ENCODE results near the gene RPH3AL.

RPH3AL gene

DNA sequence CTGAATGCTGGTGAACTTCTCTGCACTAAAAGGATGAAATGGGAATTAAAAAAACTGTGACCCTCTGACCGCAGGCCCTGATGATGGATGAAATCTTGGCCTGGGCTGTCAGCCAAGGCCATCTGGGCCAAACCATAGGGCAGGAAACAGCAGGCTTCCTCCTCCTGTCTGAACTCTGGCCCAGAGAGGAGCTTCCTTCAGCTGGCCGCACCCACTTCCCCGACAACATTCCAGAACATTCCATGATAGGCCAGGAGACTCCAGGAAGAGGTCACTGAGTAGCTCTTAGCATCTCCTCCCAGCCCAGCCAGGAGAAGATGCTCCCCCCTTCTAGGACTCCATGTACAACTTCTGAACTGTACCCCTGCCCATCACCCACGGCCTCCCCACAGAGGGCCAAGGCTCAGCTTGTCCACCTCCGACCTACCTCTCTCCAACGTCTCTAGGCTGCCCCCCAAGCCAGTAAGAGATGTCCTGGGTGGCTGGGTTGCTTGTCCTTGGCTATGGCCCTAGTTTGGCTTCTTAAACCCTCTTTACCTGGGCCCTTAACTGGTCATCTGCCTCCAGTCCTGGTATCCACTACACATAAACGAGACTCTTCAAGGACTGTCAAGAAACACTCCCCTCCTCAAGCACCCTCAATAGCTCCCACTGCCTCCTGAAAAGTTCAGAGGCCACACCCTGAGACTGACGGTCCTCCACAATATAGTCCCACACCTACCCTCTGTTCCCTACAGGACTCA is 1.7 kb downstream of the RPH3AL start:
- DNase-seq: peak; percentile 16

DNA sequence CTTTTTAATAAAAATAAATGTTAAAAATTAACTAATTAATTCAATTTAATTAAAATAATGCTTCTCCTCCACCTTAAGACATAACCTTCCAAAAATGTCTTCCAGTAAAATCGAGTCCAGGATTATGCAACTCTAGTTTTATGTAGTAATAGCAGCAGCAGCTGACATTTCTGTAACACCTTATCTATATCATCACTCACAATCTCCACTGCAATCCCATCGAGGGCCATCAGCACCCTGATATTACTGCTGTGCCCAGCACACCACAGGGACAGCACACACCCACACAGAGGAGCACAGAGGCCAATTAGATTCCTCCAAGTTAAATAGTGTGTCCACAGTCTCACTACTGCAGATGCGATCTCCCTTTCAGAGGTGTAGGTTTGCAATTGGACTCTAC is 2.9 kb downstream of the RPH3AL start:
- no peak for DNase-seq

DNA sequence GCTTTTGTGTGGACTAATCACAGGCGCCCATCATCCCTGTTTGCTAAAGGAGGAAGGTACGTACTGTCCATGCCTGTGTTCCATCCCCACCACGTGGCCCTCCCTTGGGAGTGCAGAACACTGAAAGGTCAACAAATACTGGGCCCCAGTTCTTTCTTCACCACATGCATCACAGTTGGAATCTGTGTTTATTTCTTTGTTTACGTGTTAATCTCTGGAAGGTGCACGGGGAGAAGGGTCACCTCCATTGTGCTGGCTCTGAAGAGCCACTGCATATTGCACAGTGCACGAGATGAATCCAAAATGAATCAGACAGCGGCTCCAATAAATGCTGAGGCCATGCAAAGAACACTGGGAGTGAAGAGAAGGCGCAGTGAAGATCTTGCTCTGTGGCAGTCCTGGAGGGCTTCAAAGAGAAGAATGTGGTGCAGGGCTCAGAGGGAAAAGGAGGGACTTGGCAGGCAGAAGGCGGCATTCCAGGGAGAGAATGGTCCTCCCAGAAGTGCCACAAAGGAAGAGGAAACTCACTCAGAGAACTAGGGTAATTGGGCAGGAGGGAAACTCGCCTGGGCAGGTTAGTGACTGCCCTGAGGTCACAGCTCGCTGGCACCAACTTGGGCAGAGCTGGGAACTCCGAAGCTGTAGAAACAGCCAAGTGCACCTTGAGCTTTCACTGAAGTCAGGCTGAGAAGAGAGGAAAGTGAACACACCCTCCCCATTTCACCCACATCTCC is 3.7 kb downstream of the RPH3AL start:
- no peak for DNase-seq

DNA sequence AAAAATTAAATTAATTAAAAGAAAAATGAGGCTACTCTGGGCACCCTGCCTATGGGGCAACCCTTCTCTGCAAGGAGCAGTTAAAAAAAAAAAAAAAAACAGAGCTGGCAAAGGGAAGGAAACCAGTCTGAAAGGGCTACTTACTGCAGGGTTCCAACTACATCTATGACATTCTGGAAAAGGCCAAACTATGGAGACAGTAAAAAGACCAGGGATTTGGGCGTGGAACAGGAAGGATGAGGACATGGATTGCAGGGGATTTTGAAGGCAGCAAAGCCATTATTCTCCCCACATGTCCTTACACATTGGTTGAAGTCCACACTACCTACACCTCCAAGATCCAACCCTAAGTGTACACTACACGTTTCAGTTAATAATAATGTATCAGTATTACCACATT is 4.6 kb downstream of the RPH3AL start:
- DNase-seq: no peak

DNA sequence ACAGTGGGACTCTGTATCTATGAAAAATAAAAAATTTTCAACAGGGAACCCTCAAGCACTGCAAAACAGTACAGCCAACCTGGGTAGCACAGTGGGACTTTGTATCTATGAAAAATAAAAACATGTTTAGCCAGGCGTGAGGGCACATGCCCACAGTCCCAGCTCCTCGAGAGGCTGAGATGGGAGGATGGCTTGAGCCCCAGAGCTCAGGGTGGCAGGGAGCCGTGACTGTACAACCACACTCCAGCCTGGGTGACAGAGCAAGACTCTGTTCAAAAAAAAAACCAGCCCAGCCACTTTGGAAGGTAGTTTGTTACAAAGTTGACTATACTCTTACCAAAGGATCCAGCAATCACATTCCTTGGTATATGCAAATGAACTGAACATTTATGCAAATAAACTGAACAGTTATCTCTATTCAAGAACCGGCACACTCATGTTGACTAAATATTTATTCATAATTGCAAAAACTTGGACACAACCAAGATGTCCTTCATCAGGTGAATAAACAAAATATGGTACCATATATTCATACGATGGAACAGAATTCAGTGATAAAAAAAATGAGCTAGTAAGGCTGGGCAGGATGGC is 5.2 kb downstream of the RPH3AL start:
- DNase-seq: no peak

DNA sequence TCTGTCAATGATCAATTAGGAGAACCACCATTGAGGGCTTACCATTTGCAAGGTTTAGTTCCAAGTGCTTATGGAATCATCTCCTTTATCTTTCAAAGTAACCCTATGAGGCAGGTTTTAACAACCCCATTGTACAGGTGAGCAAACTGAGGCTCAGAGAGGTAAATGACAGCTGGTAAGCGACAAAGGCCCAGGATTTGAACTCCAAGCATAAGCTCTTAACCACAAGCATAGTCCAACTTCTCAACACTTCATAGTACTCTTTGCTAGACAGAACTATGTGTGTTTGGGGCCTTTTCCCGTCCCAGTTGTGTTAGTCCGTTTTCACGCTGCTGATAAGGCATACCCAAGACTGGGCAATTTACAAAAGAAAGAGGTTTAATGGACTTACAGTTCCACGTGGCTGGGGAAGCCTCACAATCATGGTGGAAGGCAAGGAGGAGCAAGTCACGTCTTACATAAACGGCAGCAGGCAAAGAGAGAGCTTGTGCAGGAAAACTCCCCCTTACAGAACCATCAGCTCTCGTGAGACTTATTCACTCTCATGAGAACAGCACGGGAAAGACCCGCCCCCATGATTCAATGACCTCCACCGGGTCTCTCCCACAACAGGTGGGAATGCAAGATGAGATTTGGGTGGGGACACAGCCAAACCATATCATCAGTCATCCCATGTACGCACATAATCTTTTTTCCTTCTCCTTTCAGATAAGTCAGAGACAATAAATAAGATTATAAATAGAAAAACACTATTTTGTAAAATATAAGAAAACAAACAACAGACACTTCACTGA is 6.4 kb downstream of the RPH3AL start:
- no peak for DNase-seq

DNA sequence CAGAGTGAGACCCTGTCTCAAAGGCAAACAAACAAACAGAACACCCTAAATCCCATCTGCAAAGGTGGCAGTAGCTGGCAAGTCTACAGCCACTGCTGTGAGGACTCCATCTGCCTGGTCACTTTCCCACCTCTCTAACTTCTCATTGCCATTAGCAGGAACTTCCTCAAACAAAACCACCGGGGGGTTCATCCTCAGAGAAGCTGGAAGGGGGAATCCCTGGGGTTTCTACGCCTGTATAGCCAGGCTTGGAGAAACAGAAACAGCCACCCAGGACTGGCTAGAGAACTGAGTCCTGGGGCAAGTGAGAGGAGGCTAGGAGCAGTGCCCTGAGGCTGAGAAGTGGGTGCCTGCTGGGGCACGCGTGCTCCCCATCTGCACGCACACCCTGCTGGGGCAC is 7.3 kb downstream of the RPH3AL start:
- DNase-seq: no peak

DNA sequence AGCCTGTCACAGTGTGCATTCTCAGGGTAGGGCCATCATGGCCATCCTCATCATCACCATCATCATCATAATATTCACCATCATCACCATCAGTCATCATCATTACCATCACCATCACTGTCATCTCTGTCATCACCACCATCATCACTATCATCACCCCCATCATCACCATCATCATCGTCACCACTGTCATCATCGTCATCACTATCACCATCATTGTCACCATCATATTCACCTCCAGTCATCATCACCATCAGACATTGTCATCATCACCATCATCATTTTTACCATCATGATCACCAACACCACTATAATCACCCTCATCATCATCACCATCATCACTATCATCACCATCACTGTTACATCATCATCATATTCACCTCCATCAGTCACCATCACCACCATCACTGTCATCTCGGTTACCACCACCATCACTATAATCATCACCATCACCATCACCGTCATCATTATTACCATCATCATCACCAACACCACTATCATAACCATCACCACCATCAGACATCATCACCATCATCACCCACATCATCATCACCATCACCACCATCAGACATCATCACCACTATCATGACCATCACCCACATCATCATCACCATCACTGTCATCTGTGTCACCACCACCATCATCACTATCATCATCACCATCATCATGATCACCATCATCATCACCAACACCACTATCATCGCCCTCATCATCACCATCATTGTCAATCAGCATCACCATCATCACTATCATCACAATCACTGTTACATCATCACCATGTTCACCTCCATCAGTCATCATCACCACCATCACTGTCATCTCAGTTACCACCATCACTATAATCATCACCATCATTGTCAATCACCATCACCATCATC is 8.5 kb downstream of the RPH3AL start:
- DNase-seq: no peak

DNA sequence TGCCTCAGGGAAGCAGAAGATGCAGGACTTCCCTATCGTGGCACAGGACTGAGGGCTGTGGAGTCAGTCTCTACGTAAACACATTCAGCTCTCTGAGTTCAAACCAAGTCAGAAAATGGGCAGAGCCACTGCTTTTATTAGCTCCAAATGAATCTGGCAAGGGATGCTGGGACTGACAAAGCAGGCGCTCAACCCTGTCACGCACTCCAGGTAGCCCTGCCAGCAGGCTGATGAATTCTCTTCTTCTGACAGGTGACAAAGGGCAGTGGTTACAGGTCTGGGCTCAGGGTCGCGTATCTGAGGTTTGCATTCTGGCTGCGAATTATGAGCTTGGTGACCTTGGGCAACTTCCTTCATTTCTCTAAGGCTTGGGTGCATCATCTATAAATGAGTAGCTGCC is 9.4 kb downstream of the RPH3AL start:
- no peak for DNase-seq

DNA sequence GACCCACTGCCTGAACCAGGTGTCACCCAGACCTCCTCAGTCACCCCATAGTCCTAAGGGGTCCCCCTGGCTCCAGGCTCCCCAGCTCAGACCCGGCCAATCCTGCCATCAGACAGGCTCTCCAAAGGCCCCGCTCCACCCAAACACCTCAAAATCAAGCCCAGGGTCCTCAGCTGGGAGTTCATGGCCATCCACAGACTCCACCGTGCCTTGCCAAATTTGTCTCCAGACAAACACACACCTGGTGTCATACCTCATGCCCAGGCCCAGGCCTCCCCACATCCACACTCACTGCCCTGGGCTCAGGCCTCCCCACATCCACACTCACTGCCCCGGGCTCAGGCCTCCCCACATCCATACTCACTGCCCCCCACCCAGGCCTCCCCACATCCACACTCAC is 12.5 kb downstream of the RPH3AL start:
- DNase-seq: no peak

DNA sequence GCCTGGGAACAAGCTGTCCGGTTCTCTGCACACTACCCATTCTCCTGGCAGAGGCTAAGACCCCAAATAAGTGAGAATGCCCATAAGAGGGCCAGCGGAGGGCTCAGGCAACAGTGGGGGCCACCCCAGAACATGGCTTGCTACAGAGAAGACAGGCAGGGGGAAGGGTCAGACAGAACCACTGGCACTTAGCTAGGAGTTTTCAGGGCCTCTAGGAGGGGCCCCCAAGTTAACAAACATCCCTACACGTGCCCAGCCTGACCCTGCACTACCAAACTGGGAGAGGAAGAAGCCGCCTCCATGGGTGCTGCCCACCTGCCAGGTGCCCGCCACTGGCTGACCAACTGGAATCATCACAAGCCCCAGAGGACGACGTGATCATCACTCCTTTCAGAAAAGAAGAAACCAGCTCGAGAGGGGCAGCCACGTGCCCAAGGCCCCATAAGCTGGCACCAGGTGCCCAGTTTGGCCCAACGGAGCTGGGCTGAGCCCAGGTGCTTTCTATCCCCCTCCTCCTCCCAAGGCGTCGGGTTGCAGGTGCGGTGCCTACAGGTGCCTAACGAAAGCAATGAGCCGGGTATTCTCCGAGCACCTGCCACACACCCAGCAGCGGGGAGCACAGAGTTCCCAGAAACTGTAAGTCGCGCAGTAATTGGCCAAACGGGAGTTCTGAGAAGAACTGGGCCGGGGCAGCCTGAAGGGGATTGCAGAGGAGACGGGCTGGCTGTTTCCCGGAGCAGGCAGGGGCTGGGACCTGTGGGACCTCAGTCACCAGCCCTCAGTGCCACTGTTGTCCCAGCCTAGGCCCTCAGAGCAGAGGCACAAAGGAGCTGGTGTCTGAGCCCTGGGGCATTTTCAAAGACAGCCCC is 13.2 kb downstream of the RPH3AL start:
- DNase-seq: no peak

DNA sequence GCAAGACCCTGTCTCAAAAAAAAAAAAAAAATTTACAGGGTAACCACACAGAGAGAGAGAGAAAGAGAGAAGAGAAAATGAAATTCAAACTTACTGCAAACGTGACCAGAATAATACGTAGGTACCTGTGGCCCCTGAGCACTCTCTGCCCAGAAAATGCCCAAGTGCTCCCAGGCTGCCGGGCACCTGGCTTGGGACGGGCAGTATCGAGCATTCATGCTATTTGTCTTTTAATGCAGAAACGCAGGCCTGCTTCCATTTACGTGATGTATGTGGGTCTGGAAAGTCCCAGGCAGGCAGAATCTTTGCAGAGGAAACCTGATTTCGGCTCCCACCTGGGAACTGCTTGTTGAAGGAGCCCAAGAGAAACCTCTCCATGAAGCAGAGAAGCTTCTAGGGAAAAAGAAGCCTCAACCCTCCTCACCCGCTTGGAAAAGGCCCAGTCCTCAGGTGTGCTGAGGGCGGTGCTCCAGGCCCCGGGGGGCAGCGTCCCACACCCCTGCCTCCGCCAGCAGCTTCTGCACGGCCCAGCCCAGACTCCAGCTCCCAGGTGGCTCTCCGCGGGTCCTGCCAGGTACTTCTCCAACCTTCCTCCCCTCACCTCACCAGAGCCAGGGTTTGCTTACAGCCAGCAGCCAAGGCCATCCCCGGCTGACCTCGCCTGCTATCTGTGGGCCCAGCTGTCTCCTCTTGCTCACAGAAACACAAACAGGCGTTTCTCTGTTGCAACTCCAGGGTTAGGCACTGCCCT is 14.0 kb downstream of the RPH3AL start:
- no peak for DNase-seq

DNA sequence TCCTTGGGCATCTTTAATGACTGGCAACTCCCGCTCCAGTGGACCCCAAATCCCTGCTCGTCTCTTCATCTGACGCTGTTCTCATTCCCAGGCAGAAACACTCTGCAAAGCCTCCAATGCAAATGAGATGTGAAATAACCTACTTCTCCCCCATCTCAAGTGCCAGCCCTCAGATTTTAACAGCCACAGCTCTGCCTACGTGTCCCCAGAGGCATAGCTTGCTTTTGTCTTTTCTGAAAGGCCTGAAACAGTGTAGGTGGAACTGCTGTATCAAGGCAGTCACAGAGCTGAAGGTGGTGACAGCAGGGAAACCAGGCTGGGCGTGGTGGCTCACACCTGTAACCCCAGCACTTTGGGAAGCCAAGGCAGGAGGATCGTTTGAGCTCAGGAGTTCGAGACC is 14.7 kb downstream of the RPH3AL start:
- no peak for DNase-seq

DNA sequence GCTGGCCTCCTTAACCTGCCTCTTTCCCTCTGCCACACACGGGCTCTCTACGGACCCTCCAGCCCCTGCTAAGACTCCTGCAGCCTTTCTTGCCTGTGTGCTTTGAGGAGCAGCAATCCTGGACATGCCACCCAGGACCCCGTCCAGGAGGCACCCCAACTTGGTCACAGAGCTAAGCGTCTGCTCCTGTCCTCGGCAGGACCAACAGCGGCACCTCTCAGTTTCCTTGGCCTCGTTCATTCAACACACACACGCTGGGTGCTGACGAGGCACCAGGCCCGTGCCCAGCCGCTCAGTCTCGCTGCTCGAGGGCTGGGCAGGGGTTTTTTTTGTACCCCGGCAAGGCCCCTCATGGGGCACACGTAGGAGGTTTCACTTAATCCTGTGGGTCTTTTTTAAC is 15.2 kb downstream of the RPH3AL start:
- no peak for DNase-seq

DNA sequence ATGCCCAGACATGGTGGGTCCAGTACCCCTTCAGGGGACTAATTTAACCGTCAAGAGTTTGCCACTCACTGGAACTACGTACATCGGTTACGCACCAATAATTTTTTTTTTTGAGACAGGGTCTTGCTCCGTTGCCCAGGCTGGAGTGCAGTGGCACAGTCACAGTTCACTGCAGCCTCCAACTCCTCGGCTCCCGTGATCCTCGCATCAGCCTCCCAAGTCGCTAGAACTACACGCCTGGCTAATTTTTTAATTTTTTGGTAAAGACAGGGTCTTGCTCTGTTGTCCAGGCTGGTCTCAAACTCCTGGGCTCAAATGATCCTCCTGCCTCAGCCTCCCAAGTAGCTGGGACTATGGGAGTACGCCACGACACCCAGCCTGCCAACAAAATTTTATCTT is 15.6 kb downstream of the RPH3AL start:
- DNase-seq: no peak

DNA sequence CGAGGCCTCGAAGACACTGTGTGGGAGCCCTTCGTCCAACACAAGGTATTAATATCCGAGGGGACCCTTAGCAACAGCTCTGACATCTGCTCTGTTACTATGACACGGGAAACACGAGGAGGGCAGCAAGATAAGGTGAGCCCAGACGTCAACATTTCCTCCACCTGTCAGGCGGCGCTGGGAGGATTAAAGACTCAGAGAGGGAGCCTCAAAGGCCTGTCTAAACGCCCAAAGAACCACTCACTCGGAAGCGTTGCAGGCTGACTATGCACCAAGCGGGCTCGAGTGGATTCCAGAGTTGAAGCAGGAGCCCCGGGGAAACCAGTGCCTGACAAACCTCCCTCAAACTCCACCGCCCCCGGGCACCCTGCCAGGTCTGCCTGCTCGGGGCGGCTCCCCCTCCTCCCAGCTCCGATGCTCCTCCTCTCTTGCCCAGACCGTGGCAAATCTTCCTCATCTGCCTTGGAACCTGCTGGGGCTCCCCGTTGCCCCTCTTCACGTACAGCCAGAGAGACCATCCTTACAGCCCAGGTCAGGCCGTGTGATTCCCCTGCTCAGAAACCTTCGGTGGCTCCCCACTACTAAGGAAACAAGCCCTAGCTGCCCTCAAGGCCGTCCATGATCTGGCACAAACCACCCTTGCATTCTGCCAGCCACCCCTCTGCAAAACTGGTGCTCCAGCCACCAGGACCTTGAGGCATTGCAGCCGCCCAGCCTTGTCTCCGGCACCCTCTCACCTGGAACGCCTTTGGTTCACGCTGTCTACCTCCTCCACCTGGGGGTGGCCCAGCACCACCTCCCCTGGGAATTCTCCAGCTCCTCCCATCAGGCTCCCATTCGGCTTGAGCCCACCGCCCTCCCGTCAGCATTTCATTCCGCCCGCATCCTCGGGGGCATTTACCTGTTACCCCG is 16.2 kb downstream of the RPH3AL start:
- no peak for DNase-seq

DNA sequence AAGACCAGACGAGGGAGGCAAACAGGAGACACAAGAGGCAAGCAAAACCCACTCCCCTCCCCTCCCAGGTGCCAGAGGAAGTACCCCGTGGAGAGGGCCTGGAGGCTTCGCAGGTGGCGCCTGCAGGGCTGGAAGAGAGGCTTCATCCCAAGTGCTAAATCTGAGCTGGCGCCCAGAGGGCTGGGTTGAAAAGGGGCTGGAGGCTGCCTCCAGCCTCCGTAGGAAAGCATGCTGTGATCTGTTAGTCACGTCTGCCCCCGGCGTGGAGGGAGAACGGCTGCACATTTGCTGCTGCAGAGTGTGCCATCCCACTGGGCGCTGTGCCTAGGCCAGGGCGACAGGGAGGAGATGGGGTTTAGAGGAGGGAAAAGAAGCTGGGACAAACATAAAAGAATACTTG is 16.9 kb downstream of the RPH3AL start:
- DNase-seq: no peak

DNA sequence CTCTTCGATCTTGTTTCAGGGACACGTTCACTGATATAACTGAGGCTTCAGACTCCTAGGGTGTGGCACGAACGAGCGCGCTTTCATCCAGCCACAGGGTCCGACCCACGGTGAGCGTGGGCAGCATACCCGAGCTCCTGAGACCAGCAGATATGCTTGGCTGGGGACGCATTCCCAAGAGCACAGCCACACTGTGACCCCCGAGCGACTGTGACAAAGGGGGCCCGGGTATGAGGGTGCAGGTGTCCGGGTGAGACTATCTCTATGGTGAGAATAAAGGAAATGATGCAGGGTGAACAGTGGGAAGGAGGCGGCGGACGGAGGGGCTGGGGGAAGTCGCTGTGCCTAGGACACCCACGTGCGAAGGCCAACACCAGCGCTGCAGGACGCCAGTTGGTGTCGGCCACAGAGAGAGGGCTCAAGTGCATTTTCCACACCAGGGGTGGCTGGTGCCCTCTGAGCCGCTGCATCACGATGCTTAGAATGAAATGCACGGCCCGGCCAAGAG is 17.6 kb downstream of the RPH3AL start:
- no peak for DNase-seq
